Neural progenitor cell (in vitro differentiated cells): Measurements from ENCODE around the gene SCYGR4. TPM values are rescaled to one million over a fixed set of nuclear protein-coding genes. Genes with fewer than 3 reads are reported as not detected.

Experiments
- DNase-seq: peaks from one replicate; pipeline ENCODE4 v3.0.0-alpha.2; 2016; ENCODE audit warnings: low spot score
- H2AFZ ChIP-seq: fragments of 200-600 bp; sonication (generic); replicated peaks from 2 replicates; pipeline ENCODE4 v1.6.1; 2016; ENCODE audit warnings: antibody characterized with exemption
- H3F3A ChIP-seq: fragments of 200-600 bp; sonication (generic); 2 replicates; pipeline ENCODE4 v1.6.1; 2016; ENCODE audit warnings: antibody characterized with exemption, low read depth
- H3K27ac ChIP-seq: fragments of 200-600 bp; sonication (generic); 2 replicates; pipeline ENCODE4 v1.5.1; 2016; ENCODE audit warnings: mild to moderate bottlenecking
- H3K27me3 ChIP-seq: fragments of 200-600 bp; sonication (generic); 2 replicates; pipeline ENCODE4 v1.6.1; 2016; ENCODE audit warnings: mild to moderate bottlenecking, moderate library complexity
- H3K36me3 ChIP-seq: fragments of 200-600 bp; sonication (generic); 2 replicates; pipeline ENCODE4 v1.5.1; 2016
- H3K4me1 ChIP-seq: fragments of 200-600 bp; sonication (generic); 2 replicates; pipeline ENCODE4 v1.6.1; 2016; ENCODE audit warnings: mixed run types
- H3K4me2 ChIP-seq: fragments of 200-600 bp; sonication (generic); 2 replicates; pipeline ENCODE4 v1.6.1; 2016
- H3K4me3 ChIP-seq: fragments of 200-600 bp; sonication (generic); 2 replicates; pipeline ENCODE4 v1.5.1; 2016
- H3K79me2 ChIP-seq: fragments of 200-600 bp; sonication (generic); 2 replicates; pipeline ENCODE4 v1.6.1; 2016; ENCODE audit warnings: low read depth
- H3K9ac ChIP-seq: fragments of 200-600 bp; sonication (generic); 2 replicates; pipeline ENCODE4 v1.6.1; 2016
- H3K9me3 ChIP-seq: fragments of 200-600 bp; sonication (generic); 2 replicates; pipeline ENCODE4 v1.5.1; 2016; ENCODE audit warnings: low read depth
- H4K20me1 ChIP-seq: fragments of 200-600 bp; sonication (generic); 2 replicates; pipeline ENCODE4 v1.6.1; 2016; ENCODE audit warnings: low read depth
- H3K27ac Mint-ChIP-seq: 3 replicates; pipeline ENCODE4 v1.8.0; 2021; ENCODE audit warnings: mixed read lengths
- H3K27me3 Mint-ChIP-seq: 2 replicates; pipeline ENCODE4 v1.8.0; 2022; ENCODE audit warnings: low read depth, mild to moderate bottlenecking, inconsistent platforms, moderate library complexity, mixed read lengths; ENCODE audit not compliant: insufficient read depth
- H3K36me3 Mint-ChIP-seq: 3 replicates; pipeline ENCODE4 v1.8.0; 2021; ENCODE audit warnings: mixed read lengths
- H3K4me1 Mint-ChIP-seq: 3 replicates; pipeline ENCODE4 v1.8.0; 2021; ENCODE audit warnings: mixed read lengths
- H3K4me3 Mint-ChIP-seq: 3 replicates; pipeline ENCODE4 v1.8.0; 2021; ENCODE audit warnings: mild to moderate bottlenecking, moderate library complexity, mixed read lengths
- H3K9me3 Mint-ChIP-seq: 3 replicates; pipeline ENCODE4 v1.8.0; 2020; ENCODE audit warnings: mixed read lengths
- EZH2 ChIP-seq: fragments of 200-600 bp; sonication (generic); IDR thresholded peaks from 2 replicates; pipeline ENCODE4 v1.6.1; 2017; ENCODE audit warnings: antibody characterized with exemption, mild to moderate bottlenecking, moderate library complexity
- EZH2phosphoT487 ChIP-seq: fragments of 200-600 bp; sonication (generic); IDR thresholded peaks from 2 replicates; pipeline ENCODE4 v1.6.1; 2017; ENCODE audit warnings: antibody characterized with exemption
- total RNA-seq: library from RNA; depleted of rRNA; stranded (reverse); fragments of >200 nt; gene quantifications from 2 replicates; pipeline ENCODE4 v1.2.3, GENCODE V29; 2015; ENCODE audit warnings: low replicate concordance
- TF ChIP-seq, protein P1 (sequence below): fragments of 200-600 bp; sonication (generic); IDR thresholded peaks from 2 replicates; pipeline ENCODE4 v1.5.1; 2017; ENCODE audit warnings: antibody characterized with exemption, mild to moderate bottlenecking

The SCYGR4 gene
- total RNA-seq, 1 donor from 2014 or later = not detected

DNA sequence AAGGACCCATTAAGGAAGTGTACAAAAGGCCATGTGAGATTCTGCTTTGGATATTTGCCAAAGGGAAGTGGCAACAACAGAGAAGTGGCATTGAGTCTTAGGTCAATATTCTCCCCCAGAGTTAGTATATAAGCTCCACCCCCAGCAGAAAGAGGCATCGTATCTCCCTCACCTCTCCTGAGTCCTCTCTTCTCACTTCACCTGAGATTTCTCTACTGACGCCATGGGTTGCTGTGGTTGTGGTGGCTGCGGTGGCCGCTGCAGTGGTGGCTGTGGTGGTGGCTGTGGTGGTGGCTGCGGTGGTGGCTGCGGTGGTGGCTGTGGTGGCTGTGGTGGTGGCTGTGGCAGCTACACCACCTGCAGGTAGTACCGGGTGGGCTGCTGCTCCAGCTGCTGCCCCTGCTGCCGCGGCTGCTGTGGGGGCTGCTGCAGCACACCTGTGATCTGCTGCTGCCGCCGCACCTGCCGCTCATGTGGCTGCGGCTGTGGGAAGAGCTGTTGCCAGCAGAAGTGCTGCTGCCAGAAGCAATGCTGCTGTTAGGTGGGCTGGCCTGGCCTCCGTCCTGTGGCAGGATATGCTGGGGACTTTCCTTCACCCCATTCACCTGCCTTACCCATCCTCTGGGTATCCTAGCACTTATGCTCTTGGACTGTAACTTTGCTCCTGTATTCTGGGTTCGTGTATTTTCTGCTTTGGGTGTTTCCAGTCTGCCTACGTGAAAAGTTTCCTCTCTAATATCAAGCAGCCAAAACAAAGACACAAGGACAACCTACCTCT is 8.5 kb upstream of the SCYGR4 start:
- Histone ChIP-seq H3K79me2 (no peaks in the 10 kb centered on the region), H3K4me1 (no peaks in the 10 kb centered on the region), H3K4me2 (no peak overlapping the region), H3K9ac (no peak overlapping the region), H3K27ac (no peak overlapping the region), H3K27me3 (no peaks in the 10 kb centered on the region), H4K20me1 (no peaks in the 10 kb centered on the region), H3K9me3 (no peaks in the 10 kb centered on the region), H3K36me3 (no peaks in the 10 kb centered on the region), H3K4me3 (no peak overlapping the region), H2AFZ (no peak overlapping the region), H3F3A (no peaks in the 10 kb centered on the region)
- TF ChIP-seq EZH2phosphoT487 (no peak), EZH2 (no peak)
- TF ChIP-seq, protein P1, sequence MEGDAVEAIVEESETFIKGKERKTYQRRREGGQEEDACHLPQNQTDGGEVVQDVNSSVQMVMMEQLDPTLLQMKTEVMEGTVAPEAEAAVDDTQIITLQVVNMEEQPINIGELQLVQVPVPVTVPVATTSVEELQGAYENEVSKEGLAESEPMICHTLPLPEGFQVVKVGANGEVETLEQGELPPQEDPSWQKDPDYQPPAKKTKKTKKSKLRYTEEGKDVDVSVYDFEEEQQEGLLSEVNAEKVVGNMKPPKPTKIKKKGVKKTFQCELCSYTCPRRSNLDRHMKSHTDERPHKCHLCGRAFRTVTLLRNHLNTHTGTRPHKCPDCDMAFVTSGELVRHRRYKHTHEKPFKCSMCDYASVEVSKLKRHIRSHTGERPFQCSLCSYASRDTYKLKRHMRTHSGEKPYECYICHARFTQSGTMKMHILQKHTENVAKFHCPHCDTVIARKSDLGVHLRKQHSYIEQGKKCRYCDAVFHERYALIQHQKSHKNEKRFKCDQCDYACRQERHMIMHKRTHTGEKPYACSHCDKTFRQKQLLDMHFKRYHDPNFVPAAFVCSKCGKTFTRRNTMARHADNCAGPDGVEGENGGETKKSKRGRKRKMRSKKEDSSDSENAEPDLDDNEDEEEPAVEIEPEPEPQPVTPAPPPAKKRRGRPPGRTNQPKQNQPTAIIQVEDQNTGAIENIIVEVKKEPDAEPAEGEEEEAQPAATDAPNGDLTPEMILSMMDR = no peak
- Mint-ChIP-seq H3K27ac (no peak overlapping the region), H3K4me1 (no peaks in the 10 kb centered on the region), H3K36me3 (no peaks in the 10 kb centered on the region), H3K9me3 (no peaks in the 10 kb centered on the region), H3K27me3 (no peaks in the 10 kb centered on the region), H3K4me3 (no peak overlapping the region)
- no peak for DNase-seq

DNA sequence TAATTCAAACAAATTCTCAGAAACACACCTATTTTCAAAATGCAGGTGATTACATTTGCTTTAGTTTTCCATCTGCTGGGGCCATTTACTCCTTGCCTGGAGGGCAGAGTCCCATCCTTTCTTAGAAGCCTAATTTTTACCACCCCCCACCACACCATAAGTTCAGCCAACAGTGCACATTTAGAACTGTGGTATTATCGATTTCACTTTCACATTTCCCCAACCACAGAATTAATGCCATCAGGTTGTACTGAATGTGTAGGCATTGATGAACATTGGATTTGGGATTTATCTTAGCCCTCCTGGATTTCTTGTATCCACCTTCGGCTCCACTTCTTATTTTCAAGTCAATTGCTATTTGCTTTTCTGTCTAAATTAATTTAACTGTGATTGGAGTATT is 7.2 kb upstream of the SCYGR4 start:
- H3K79me2 ChIP-seq = no peaks in the 10 kb centered on the region
- no peaks in the 10 kb centered on the region for H3K9me3 Mint-ChIP-seq
- H4K20me1 ChIP-seq = no peaks in the 10 kb centered on the region
- H2AFZ ChIP-seq = no peak overlapping the region
- no peak overlapping the region for H3K4me3 Mint-ChIP-seq
- no peak overlapping the region for H3K4me3 ChIP-seq
- H3K4me1 ChIP-seq = no peaks in the 10 kb centered on the region
- H3K4me1 Mint-ChIP-seq = no peaks in the 10 kb centered on the region
- no peaks in the 10 kb centered on the region for H3K27me3 ChIP-seq
- no peak overlapping the region for H3K4me2 ChIP-seq
- no peaks in the 10 kb centered on the region for H3K27me3 Mint-ChIP-seq
- no peaks in the 10 kb centered on the region for H3K9me3 ChIP-seq
- H3K9ac ChIP-seq = no peak overlapping the region
- DNase-seq = no peak
- H3K36me3 ChIP-seq = no peaks in the 10 kb centered on the region
- H3K36me3 Mint-ChIP-seq = no peaks in the 10 kb centered on the region
- no peaks in the 10 kb centered on the region for H3F3A ChIP-seq
- no peak for TF ChIP-seq EZH2phosphoT487
- TF ChIP-seq, protein P1 = no peak
- TF ChIP-seq EZH2 = no peak
- H3K27ac ChIP-seq = no peak overlapping the region
- no peak overlapping the region for H3K27ac Mint-ChIP-seq

DNA sequence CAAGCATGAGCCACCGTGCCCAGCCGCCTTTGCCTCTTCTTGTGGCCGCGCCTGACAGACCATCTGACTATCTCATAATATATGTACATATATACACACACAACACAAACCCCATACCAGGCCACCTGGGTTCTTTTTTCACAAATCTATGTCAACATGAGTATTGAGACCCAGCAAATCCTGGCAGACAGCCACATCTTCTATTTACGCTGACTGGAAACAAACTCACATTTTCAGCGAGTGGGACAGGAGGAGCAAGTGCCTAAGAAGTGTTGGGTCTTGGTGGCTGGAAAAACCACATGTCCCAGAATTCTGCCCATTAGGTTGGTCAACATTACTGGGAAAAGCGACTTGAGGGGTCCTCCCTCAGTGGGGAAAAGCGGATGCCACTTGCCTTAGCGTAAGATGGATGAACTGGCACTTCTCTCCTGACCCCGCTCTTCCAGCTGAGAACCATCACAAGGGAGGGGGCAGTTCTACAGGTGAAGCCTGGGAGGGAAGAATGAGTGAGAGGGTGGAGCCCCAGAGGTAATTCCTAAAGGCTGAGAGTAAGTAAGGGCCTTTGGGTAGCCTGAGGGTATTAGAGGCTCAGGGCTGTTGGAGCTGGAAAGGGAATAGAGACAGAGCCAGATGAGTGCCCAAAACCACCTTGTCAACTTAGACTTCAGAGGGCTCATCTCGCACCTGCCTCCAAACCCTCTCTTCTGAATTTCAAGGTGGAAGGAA is 4.6 kb upstream of the SCYGR4 start:
- Histone ChIP-seq H3K27me3 (no peaks in the 10 kb centered on the region), H2AFZ (no peak overlapping the region), H4K20me1 (no peaks in the 10 kb centered on the region), H3K9me3 (no peaks in the 10 kb centered on the region), H3F3A (no peaks in the 10 kb centered on the region), H3K79me2 (no peaks in the 10 kb centered on the region), H3K36me3 (no peaks in the 10 kb centered on the region), H3K4me2 (no peak overlapping the region), H3K9ac (no peak overlapping the region), H3K27ac (no peak overlapping the region), H3K4me3 (no peak overlapping the region), H3K4me1 (no peaks in the 10 kb centered on the region)
- no peaks in the 10 kb centered on the region for H3K4me1 Mint-ChIP-seq
- no peaks in the 10 kb centered on the region for H3K9me3 Mint-ChIP-seq
- TF ChIP-seq, protein P1 = no peak
- TF ChIP-seq EZH2 = no peak
- TF ChIP-seq EZH2phosphoT487 = no peak
- DNase-seq = no peak
- no peak overlapping the region for H3K4me3 Mint-ChIP-seq
- H3K27me3 Mint-ChIP-seq = peaks cover 2% of the 10 kb centered on the region
- H3K36me3 Mint-ChIP-seq = no peaks in the 10 kb centered on the region
- H3K27ac Mint-ChIP-seq = no peak overlapping the region
